ENCODE results near the gene RPS6KB2. TPM values are rescaled to one million over a fixed set of nuclear protein-coding genes. Genes with fewer than 3 reads are reported as not detected.
A peak's percentile ranks its signal among the peaks of the same experiment; 100 is the strongest.

The RPS6KB2 gene
- total and polyA plus RNA-seq, 10 donors, result 39.5 to 95.0 (median 55.3) TPM

GRCh38 chr11:67466367-67466766 is 38.1 kb downstream of the RPS6KB2 start:
- Histone ChIP-seq H3K9me3 (no peaks in the 10 kb centered on the region), H3K27ac (peak overlapping the region in 6 of 8 donors; percentile 91 to 98 (median 96)), H3K4me3 (no peak overlapping the region), H3K36me3 (peaks cover 0 to 11% (median 0%) of the 10 kb centered on the region in 6 donors), H3K27me3 (replicated peaks in 1 of 7) (no peaks in the 10 kb centered on the region), H3K4me1 (peaks cover 27 to 86% (median 62%) of the 10 kb centered on the region in 6 donors)
- DNase-seq, result no peak
- WGBS, 5 donors, result 70 to 88% (median 82%) methylated on average over 2 to 5 of the region's 5 CpGs
- intact Hi-C loops (cut with DNase I; ENCODE audit: low total_unique reads), result no loop called here
- TF ChIP-seq CTCF (IDR thresholded peaks at IDR 0.05 in 8 of 11, conservative IDR thresholded peaks at IDR 0.05 in 3 of 11) (no peak), POLR2AphosphoS5 (IDR thresholded peaks at IDR 0.05) (peak in 1 of 3 donors; percentile 13)

- intact Hi-C loops (cut with DNase I; ENCODE audit: low total_unique reads), result no loop called here
- Histone ChIP-seq H3K9me3 (no peaks in the 10 kb centered on the region), H3K27me3 (replicated peaks in 1 of 7) (no peaks in the 10 kb centered on the region), H3K4me3 (peak overlapping the region in 2 of 8 donors; percentile 95 to 99), H3K36me3 (peaks cover 0 to 11% (median 0%) of the 10 kb centered on the region in 6 donors), H3K4me1 (peaks cover 27 to 79% (median 62%) of the 10 kb centered on the region in 6 donors), H3K27ac (peak overlapping the region in 5 of 8 donors; percentile 94 to 98 (median 96))
- TF ChIP-seq CTCF (IDR thresholded peaks at IDR 0.05 in 8 of 11, conservative IDR thresholded peaks at IDR 0.05 in 3 of 11) (no peak), POLR2AphosphoS5 (IDR thresholded peaks at IDR 0.05) (peak in 1 of 3 donors; percentile 22)
- no peak for DNase-seq
- WGBS, 5 donors, result 79 to 81% (median 80%) methylated on average over 11 of the region's 11 CpGs
Measured at GRCh38 chr11:67466962-67467771, 38.9 kb downstream of the RPS6KB2 start.

- peak overlapping the region; percentile 71 to 98 (median 92) for H3K27ac ChIP-seq
- 45 to 67% (median 58%) methylated on average over 5 of the region's 5 CpGs for WGBS, 5 donors
- TF ChIP-seq POLR2AphosphoS5 (IDR thresholded peaks at IDR 0.05), result no peak
- no peak for TF ChIP-seq CTCF (IDR thresholded peaks at IDR 0.05 in 8 of 11, conservative IDR thresholded peaks at IDR 0.05 in 3 of 11)
- no peak for TF ChIP-seq POLR2A (IDR thresholded peaks at IDR 0.05)
- H3K27me3 ChIP-seq (replicated peaks in 1 of 7), result no peaks in the 10 kb centered on the region
- peaks cover 0 to 11% (median 0%) of the 10 kb centered on the region in 6 donors for H3K36me3 ChIP-seq
- no peaks in the 10 kb centered on the region for H3K9me3 ChIP-seq
- DNase-seq, result no peak
- peak overlapping the region; percentile 94 to 99 (median 95) for H3K4me3 ChIP-seq
- H3K4me1 ChIP-seq, result peaks cover 27 to 70% (median 62%) of the 10 kb centered on the region in 6 donors
- intact Hi-C loops (cut with DNase I; ENCODE audit: low total_unique reads), result no loop called here
Measured at GRCh38 chr11:67468056-67468455, 39.8 kb downstream of the RPS6KB2 start.

- WGBS, 5 donors, result 3 to 8% (median 4%) methylated on average over 5 to 6 of the region's 6 CpGs
- H3K36me3 ChIP-seq, result peaks cover 0 to 11% (median 0%) of the 10 kb centered on the region in 6 donors
- peak overlapping the region; percentile 94 to 99 (median 95) for H3K4me3 ChIP-seq
- TF ChIP-seq POLR2AphosphoS5 (IDR thresholded peaks at IDR 0.05) (no peak), POLR2A (IDR thresholded peaks at IDR 0.05) (no peak), CTCF (IDR thresholded peaks at IDR 0.05 in 8 of 11, conservative IDR thresholded peaks at IDR 0.05 in 3 of 11) (no peak)
- DNase-seq, result no peak
- H3K27me3 ChIP-seq (replicated peaks in 1 of 7), result no peaks in the 10 kb centered on the region
- H3K9me3 ChIP-seq, result no peaks in the 10 kb centered on the region
- intact Hi-C loops (cut with DNase I; ENCODE audit: low total_unique reads), result no loop called here
- peaks cover 27 to 67% (median 59%) of the 10 kb centered on the region in 6 donors for H3K4me1 ChIP-seq
- H3K27ac ChIP-seq, result peak overlapping the region; percentile 71 to 98 (median 92)
Measured at GRCh38 chr11:67468456-67468758, 40.1 kb downstream of the RPS6KB2 start.

All from spleen (tissue), 11 donors.